ENCODE data around the gene ANAPC1.

GRCh38 chr2:111903516-111903915, 19.5 kb upstream of the ANAPC1 start:
- TF ChIP-seq, protein P1, sequence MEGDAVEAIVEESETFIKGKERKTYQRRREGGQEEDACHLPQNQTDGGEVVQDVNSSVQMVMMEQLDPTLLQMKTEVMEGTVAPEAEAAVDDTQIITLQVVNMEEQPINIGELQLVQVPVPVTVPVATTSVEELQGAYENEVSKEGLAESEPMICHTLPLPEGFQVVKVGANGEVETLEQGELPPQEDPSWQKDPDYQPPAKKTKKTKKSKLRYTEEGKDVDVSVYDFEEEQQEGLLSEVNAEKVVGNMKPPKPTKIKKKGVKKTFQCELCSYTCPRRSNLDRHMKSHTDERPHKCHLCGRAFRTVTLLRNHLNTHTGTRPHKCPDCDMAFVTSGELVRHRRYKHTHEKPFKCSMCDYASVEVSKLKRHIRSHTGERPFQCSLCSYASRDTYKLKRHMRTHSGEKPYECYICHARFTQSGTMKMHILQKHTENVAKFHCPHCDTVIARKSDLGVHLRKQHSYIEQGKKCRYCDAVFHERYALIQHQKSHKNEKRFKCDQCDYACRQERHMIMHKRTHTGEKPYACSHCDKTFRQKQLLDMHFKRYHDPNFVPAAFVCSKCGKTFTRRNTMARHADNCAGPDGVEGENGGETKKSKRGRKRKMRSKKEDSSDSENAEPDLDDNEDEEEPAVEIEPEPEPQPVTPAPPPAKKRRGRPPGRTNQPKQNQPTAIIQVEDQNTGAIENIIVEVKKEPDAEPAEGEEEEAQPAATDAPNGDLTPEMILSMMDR (conservative IDR thresholded peaks at IDR 0.05; ENCODE audit: low read depth, low read length): no peak
- TF ChIP-seq EZH2 (IDR thresholded peaks at IDR 0.05; ENCODE audit: low read length, unreplicated experiment) (no peak), EZH2phosphoT487 (IDR thresholded peaks at IDR 0.05; ENCODE audit: borderline replicate concordance, low read length) (no peak)
